OCI-LY3 (cell line): ENCODE results near the gene NUMBL.

Experiments used
- EZH2phosphoT487 ChIP-seq: fragments of 200-600 bp; shearing (Covaris generic); IDR thresholded peaks from 2 replicates; pipeline ENCODE4 v1.6.1; 2018; ENCODE audit warnings: antibody characterized with exemption, mixed run types, low read depth
- TF ChIP-seq, protein P1 (sequence below): fragments of 200-600, 300-600 bp; sonication (generic); IDR thresholded peaks from 2 replicates; pipeline ENCODE4 v1.5.1; 2014; ENCODE audit warnings: antibody characterized with exemption, low read length, low read depth

DNA sequence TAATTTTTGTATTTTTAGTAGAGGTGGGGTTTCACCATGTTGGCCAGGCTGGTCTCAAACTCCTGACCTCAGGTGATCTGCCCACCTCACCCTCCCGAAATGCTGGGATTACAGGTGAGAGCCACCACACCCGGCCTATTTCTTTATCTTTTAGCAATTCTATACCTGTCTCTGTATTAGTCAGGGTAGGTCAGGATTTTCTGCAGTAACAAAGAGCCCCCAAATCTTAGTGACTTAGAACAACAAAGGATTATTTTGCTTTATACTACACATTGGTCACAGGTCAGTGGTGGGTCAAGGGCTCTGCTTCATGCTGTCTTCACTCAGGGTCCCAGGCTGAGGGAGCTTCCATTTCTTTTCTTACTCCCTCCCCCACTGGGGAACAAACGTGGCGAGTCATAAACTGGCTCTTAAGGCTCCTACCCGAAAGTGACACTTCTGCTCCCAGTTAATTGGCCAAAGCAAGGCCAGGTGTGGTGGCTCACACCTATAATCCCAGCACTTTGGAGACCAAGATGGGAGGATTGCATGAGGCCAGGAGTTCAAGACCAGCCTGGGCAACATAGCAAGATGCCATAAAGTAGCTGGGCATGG is 33.3 kb upstream of the NUMBL start:
- TF ChIP-seq, protein P1, sequence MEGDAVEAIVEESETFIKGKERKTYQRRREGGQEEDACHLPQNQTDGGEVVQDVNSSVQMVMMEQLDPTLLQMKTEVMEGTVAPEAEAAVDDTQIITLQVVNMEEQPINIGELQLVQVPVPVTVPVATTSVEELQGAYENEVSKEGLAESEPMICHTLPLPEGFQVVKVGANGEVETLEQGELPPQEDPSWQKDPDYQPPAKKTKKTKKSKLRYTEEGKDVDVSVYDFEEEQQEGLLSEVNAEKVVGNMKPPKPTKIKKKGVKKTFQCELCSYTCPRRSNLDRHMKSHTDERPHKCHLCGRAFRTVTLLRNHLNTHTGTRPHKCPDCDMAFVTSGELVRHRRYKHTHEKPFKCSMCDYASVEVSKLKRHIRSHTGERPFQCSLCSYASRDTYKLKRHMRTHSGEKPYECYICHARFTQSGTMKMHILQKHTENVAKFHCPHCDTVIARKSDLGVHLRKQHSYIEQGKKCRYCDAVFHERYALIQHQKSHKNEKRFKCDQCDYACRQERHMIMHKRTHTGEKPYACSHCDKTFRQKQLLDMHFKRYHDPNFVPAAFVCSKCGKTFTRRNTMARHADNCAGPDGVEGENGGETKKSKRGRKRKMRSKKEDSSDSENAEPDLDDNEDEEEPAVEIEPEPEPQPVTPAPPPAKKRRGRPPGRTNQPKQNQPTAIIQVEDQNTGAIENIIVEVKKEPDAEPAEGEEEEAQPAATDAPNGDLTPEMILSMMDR: no peak
- TF ChIP-seq EZH2phosphoT487: no peak
